GM10847 (cell line): ENCODE results near the gene SLC22A9.

ENCODE experiments used
- POLR2A ChIP-seq: IDR thresholded peaks from 2 replicates; pipeline ENCODE4 v1.6.1; 2011; ENCODE audit not compliant: insufficient read length; ENCODE audit errors: extremely low read depth

SLC22A9 gene

GRCh38 chr11:63369165-63369970 lies at the start of gene SLC22A9:
Gene SLC22A9, plus strand, starts transcription at chr11:63369785. Its CDS starts 272 bp downstream, at chr11:63370057.
- TF ChIP-seq POLR2A, result no peak

GRCh38 chr11:63321723-63322122 lies 47.9 kb upstream of the SLC22A9 start:
- no peak for TF ChIP-seq POLR2A

GRCh38 chr11:63337070-63337469 lies 32.5 kb upstream of the SLC22A9 start:
- no peak for TF ChIP-seq POLR2A

- TF ChIP-seq POLR2A, result no peak
These were observed 26.5 kb upstream of the SLC22A9 start for GRCh38 chr11:63343130-63343529.

GRCh38 chr11:63352144-63352543 lies 17.4 kb upstream of the SLC22A9 start:
- TF ChIP-seq POLR2A, result no peak

GRCh38 chr11:63362196-63362793 lies 7.3 kb upstream of the SLC22A9 start:
- no peak for TF ChIP-seq POLR2A

- no peak for TF ChIP-seq POLR2A
These were observed 495 bp downstream of the SLC22A9 start for GRCh38 chr11:63369971-63370588.

GRCh38 chr11:63371396-63371795 lies 1.8 kb downstream of the SLC22A9 start:
- TF ChIP-seq POLR2A, result no peak

GRCh38 chr11:63375434-63375833 lies 5.8 kb downstream of the SLC22A9 start:
- TF ChIP-seq POLR2A, result no peak

GRCh38 chr11:63380130-63380529 lies 10.5 kb downstream of the SLC22A9 start:
- no peak for TF ChIP-seq POLR2A

- no peak for TF ChIP-seq POLR2A
These were observed 26.1 kb downstream of the SLC22A9 start for GRCh38 chr11:63395697-63396096.

GRCh38 chr11:63404161-63404935 lies 34.8 kb downstream of the SLC22A9 start:
- no peak for TF ChIP-seq POLR2A

GRCh38 chr11:63405114-63405513 lies 35.5 kb downstream of the SLC22A9 start:
- TF ChIP-seq POLR2A, result no peak

GRCh38 chr11:63406458-63406857 lies 36.9 kb downstream of the SLC22A9 start:
- no peak for TF ChIP-seq POLR2A

GRCh38 chr11:63417174-63417852 lies 47.7 kb downstream of the SLC22A9 start:
- TF ChIP-seq POLR2A, result no peak
